Natural killer cell (primary cell): Measurements from ENCODE around the gene AUTS2. TPM values are rescaled to one million over a fixed set of nuclear protein-coding genes. Genes with fewer than 3 reads are reported as not detected.
"Not testable (repeated sequence)": the region's sequence is repeated elsewhere in the genome, so short reads cannot be mapped to it uniquely, and the experiment has no call there.

Experiments used
- ATAC-seq, 3 donors: fragments of 150-1000 bp in 2 of 3; fragments of 200-7000 bp in 1 of 3; cut with Tn5 transposase; 1 replicate in 1 of 3; 2 replicates in 2 of 3; pipeline ENCODE4 v1.10.0; 2021; ENCODE audit warnings: mild to moderate bottlenecking in 2 of 3, moderate library complexity in 2 of 3
- DNase-seq, 2 donors: peaks; one replicate each; pipeline versions ENCODE4 v3.0.0 to v3.0.0-alpha.2; 2013 to 2021; ENCODE audit warnings: mixed read lengths in 1 of 2
- H3K27ac ChIP-seq: one replicate; pipeline ENCODE4 v1.5.1; 2013; ENCODE audit warnings: mild to moderate bottlenecking, low read length
- H3K27me3 ChIP-seq: one replicate; pipeline ENCODE4 v1.6.1; 2013; ENCODE audit warnings: low read length; ENCODE audit not compliant: control insufficient read depth, insufficient read depth
- H3K36me3 ChIP-seq: one replicate; pipeline ENCODE4 v1.6.1; 2013; ENCODE audit warnings: low read length; ENCODE audit not compliant: control insufficient read depth, insufficient read depth
- H3K4me1 ChIP-seq: one replicate; pipeline ENCODE4 v1.6.1; 2013; ENCODE audit warnings: low read length; ENCODE audit not compliant: control insufficient read depth, insufficient read depth
- H3K4me3 ChIP-seq: one replicate; pipeline ENCODE4 v1.5.1; 2013; ENCODE audit warnings: low read length
- H3K9me3 ChIP-seq: one replicate; pipeline ENCODE4 v1.6.1; 2013; ENCODE audit warnings: low read length; ENCODE audit not compliant: control insufficient read depth, insufficient read depth
- H3K27ac Mint-ChIP-seq, 2 donors: one replicate each; pipeline ENCODE4 v1.8.0; 2022; ENCODE audit warnings: mild to moderate bottlenecking in 2 of 2, mixed read lengths in 2 of 2, moderate library complexity in 1 of 2
- H3K27me3 Mint-ChIP-seq, 2 donors: one replicate each; pipeline ENCODE4 v1.8.0; 2022; ENCODE audit warnings: low read depth in 2 of 2, mixed read lengths in 2 of 2
- H3K36me3 Mint-ChIP-seq: one replicate; pipeline ENCODE4 v1.8.0; 2022; ENCODE audit warnings: mixed read lengths
- H3K4me1 Mint-ChIP-seq, 2 donors: one replicate each; pipeline ENCODE4 v1.8.0; 2022; ENCODE audit warnings: mixed read lengths in 2 of 2
- H3K4me3 Mint-ChIP-seq: one replicate; pipeline ENCODE4 v1.8.0; 2022; ENCODE audit warnings: mild to moderate bottlenecking, moderate library complexity, mixed read lengths
- H3K9me3 Mint-ChIP-seq, 2 donors: one replicate each; pipeline ENCODE4 v1.8.0; 2022; ENCODE audit warnings: mixed read lengths in 2 of 2
- WGBS: methylation state at CpG from one replicate; pipeline ENCODE4 v1.1.7; 2013; ENCODE audit warnings: missing lambda C conversion rate; ENCODE audit not compliant: insufficient coverage; 5-methylcytosine and 5-hydroxymethylcytosine counted together
- intact Hi-C: fragments of 100-400 bp; cut with micrococcal nuclease; formaldehyde crosslinking; loops from one replicate; pipeline ENCODE4 v1.14.2; 2022
- total RNA-seq, 4 donors: library from RNA; stranded (reverse); fragments of 120-200 nt in 1 of 4; gene quantifications; one replicate each; pipeline versions ENCODE4 v1.2.3 to v1.2.4, GENCODE V29; 2013 to 2022
- TF ChIP-seq, protein P1 (sequence below): fragments of 200-600 bp; IDR thresholded peaks from one replicate; pipeline ENCODE4 v1.8.0; 2022; ENCODE audit warnings: antibody characterized with exemption

Gene AUTS2
- total RNA-seq, 3 donors from 2014 or later (not counting 1 experiment from before 2014, with no cell fraction given), result 147 to 197 (median 155) TPM

DNA sequence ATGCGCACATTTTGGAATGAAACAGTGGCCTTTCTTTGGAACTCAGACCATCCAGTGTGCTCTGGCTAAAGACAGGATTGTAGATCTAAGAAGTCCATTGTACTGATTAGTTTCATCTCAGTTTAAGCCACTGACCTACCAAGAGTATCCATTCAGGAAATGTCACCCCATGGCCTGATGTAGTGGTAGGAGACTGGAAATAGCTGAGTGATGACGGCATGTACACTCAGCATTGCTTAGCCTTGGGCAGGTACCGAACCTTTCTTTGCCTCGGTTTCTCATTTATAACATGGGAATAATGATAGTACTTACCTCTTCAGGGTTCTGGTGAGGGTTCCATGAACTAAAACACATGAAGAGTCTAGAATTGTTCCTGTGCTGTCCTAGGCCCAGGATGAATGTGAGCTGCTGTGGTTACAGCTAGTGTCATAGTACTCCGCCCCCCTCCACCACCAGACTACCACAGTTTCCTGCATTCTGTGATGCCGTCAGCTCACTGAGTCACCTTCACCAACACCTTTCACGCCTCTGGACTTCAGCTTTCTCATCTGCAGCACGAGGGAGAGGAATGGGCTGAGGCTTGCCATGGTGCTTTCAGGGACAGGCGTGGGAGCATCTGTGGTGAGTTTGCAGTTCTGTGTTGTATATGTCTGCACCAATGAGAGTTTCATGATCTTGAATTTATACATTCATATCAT, 1049.7 kb downstream of the AUTS2 start:
- Mint-ChIP-seq H3K9me3 (no peaks in the 10 kb centered on the region), H3K4me1 (peaks cover 50 to 55% of the 10 kb centered on the region in 2 donors), H3K27me3 (no peaks in the 10 kb centered on the region), H3K27ac (peak overlapping the region; percentile 89 to 96), H3K4me3 (peak overlapping the region; percentile 84), H3K36me3 (no peaks in the 10 kb centered on the region)
- ATAC-seq, result peak; percentile 81 to 92 (median 90)
- 36% methylated on average over 9 of the region's 9 CpGs for WGBS
- peak; percentile 83 to 93 for DNase-seq
- Histone ChIP-seq H3K27ac (peak overlapping the region; percentile 84), H3K4me1 (peaks cover 50% of the 10 kb centered on the region), H3K36me3 (no peaks in the 10 kb centered on the region), H3K9me3 (no peaks in the 10 kb centered on the region), H3K27me3 (no peaks in the 10 kb centered on the region), H3K4me3 (no peak overlapping the region)
- intact Hi-C loops, result loop anchor here (1.0 to 2.0 kb wide), 5 partner anchors 12 to 587 kb away; no protein-coding TSS in a partner anchor
- TF ChIP-seq, protein P1, sequence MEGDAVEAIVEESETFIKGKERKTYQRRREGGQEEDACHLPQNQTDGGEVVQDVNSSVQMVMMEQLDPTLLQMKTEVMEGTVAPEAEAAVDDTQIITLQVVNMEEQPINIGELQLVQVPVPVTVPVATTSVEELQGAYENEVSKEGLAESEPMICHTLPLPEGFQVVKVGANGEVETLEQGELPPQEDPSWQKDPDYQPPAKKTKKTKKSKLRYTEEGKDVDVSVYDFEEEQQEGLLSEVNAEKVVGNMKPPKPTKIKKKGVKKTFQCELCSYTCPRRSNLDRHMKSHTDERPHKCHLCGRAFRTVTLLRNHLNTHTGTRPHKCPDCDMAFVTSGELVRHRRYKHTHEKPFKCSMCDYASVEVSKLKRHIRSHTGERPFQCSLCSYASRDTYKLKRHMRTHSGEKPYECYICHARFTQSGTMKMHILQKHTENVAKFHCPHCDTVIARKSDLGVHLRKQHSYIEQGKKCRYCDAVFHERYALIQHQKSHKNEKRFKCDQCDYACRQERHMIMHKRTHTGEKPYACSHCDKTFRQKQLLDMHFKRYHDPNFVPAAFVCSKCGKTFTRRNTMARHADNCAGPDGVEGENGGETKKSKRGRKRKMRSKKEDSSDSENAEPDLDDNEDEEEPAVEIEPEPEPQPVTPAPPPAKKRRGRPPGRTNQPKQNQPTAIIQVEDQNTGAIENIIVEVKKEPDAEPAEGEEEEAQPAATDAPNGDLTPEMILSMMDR, result no peak

DNA sequence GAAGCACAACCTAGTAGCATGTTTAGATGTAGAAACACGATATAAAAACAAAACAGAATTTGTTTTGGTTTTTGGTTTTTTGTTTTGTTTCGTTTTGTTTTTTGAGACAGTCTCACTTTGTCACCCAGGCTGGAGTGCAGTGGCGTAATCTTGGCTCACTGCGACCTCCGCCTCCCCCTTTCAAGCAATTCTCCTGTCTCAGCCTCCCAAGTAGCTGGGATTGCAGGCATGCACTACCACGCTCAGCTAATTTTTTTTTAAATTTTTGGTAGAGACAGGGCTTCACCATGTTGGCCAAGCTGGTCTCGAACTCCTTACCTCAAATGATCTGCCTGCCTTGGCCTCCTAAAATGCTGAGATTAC, 1050.2 kb downstream of the AUTS2 start:
- H3K4me3 ChIP-seq, result not testable (repeated sequence)
- peak in 1 of 3 donors; percentile 44 for ATAC-seq
- intact Hi-C loops, result loop anchor here (1.0 to 2.0 kb wide), 5 partner anchors 12 to 588 kb away; no protein-coding TSS in a partner anchor

DNA sequence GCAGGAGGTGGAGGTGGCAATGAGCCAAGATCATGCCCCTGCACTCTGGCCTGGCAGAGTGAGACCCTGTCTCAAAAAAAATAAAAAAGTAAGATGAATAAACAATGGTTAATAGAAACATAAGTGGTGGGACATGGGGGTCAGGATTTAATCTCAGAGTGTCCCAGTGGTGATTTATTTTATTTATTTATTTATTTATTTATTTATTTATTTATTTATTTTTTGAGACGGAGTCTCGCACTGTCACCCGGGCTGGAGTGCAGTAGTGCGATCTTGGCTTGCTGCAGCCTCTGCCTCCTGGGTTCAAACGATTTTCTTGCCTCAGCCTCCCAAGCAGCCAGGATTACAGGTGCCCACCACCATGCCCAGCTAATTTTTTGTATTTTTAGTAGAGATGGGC, 1051.0 kb downstream of the AUTS2 start:
- ATAC-seq, result no peak
- Histone ChIP-seq H3K36me3 (no peaks in the 10 kb centered on the region), H3K4me1 (peaks cover 50% of the 10 kb centered on the region), H3K4me3 (no peak overlapping the region), H3K9me3 (no peaks in the 10 kb centered on the region), H3K27me3 (no peaks in the 10 kb centered on the region), H3K27ac (no peak overlapping the region)
- no peak for DNase-seq
- Mint-ChIP-seq H3K27me3 (peaks cover 0 to 3% of the 10 kb centered on the region in 2 donors), H3K4me1 (peaks cover 50 to 55% of the 10 kb centered on the region in 2 donors), H3K4me3 (peak overlapping the region; percentile 84), H3K9me3 (no peaks in the 10 kb centered on the region), H3K36me3 (no peaks in the 10 kb centered on the region), H3K27ac (peak overlapping the region; percentile 89 to 96)
- 95% methylated on average over 5 of the region's 5 CpGs for WGBS
- intact Hi-C loops, result loop anchor here (2.0 kb wide), 2 partner anchors 19 to 589 kb away; no protein-coding TSS in a partner anchor
- TF ChIP-seq, protein P1, result no peak

More for the DNA sequence above, 1050.2 kb downstream of the AUTS2 start:
- H3K27ac ChIP-seq, result peak overlapping the region; percentile 84
- H3K27me3 ChIP-seq, H3K36me3 ChIP-seq, H3K9me3 ChIP-seq, H3K9me3 Mint-ChIP-seq, H3K36me3 Mint-ChIP-seq, DNase-seq, H3K27me3 Mint-ChIP-seq: not testable (repeated sequence)
- 55% methylated on average over 6 of the region's 7 CpGs for WGBS
- H3K4me3 Mint-ChIP-seq, result peak overlapping the region; percentile 84
- peak overlapping the region; percentile 89 to 96 for H3K27ac Mint-ChIP-seq
- peaks cover 50% of the 10 kb centered on the region for H3K4me1 ChIP-seq
- peaks cover 50 to 55% of the 10 kb centered on the region in 2 donors for H3K4me1 Mint-ChIP-seq

DNA sequence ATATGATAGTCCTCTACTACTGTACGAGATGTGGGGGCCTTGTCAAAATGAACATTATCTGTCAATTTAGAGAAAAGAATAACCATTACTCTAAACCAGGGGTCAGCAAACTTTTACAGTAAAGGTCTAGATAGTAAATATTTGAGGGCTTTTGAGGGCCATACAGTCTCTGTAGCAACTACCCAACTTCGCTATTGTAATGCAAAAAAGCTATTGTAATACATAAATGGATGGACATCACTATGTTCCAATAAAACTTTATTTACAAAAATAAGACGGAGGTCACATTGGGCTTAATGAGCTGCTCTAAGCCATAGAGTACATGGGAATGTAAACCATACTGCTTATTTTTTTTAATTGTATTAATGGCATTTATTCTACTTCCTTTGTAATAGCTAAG, 1055.9 kb downstream of the AUTS2 start:
- Histone ChIP-seq H3K4me3 (no peak overlapping the region), H3K4me1 (peaks cover 16% of the 10 kb centered on the region), H3K27me3 (no peaks in the 10 kb centered on the region), H3K36me3 (no peaks in the 10 kb centered on the region), H3K27ac (no peak overlapping the region), H3K9me3 (no peaks in the 10 kb centered on the region)
- DNase-seq (no peak), ATAC-seq (no peak)
- H3K9me3 Mint-ChIP-seq, result no peaks in the 10 kb centered on the region
- peaks cover 0 to 3% of the 10 kb centered on the region in 2 donors for H3K27me3 Mint-ChIP-seq
- H3K4me1 Mint-ChIP-seq, result peaks cover 25 to 26% of the 10 kb centered on the region in 2 donors
- 100% methylated on average over 1 of the region's 3 CpGs for WGBS
- no peak overlapping the region for H3K27ac Mint-ChIP-seq
- H3K36me3 Mint-ChIP-seq, result no peaks in the 10 kb centered on the region
- TF ChIP-seq, protein P1, result no peak
- H3K4me3 Mint-ChIP-seq, result no peak overlapping the region
- intact Hi-C loops, result no loop called here
